HG03045 (cell line): ENCODE data around the gene UMPS.

Source experiments
- ATAC-seq: cut with Tn5 transposase; IDR thresholded peaks from one replicate; pipeline ENCODE4 v1.9.1; 2021; ENCODE audit warnings: mild to moderate bottlenecking, moderate library complexity; ENCODE audit not compliant: unreplicated experiment

Gene UMPS

GRCh38 chr3:124762661-124763011, 32.4 kb downstream of the UMPS start:
- ATAC-seq: no peak

GRCh38 chr3:124763206-124763605, 33.0 kb downstream of the UMPS start:
- no peak for ATAC-seq

- ATAC-seq: no peak
Observed at GRCh38 chr3:124763644-124764358, 33.5 kb downstream of the UMPS start.

- no peak for ATAC-seq
Observed at GRCh38 chr3:124764746-124765145, 34.5 kb downstream of the UMPS start.

DNA sequence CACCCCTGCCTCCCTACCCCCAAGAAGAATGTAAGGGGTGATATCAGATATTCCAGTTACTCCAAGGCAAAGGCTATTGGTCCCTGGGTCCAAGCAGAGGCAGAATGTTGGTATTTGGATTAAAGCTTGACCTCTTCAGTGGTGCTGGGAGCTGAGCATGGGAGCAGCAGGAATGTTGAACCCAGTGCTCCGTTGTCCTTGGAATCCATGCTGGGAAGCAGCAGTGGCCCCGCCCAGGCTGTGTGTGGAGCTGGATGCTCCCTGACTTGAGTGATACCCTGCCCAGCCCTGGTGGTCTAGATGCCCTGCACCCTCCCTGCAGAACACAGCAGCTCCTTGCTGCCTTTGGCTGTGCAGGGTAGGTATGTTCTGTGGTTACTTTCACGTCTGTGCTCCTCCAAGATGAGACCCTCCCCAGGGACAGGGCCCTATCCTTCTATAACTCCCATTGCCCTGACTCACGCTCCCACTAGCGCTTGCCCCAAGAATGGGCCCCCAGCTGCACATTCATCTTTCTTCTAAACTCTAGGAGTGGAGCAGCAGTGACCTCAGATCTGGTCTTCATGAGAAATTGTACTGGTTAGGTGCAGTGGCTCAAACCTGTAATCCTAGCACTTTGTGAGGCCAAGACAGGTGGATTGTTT, 35.1 kb downstream of the UMPS start:
- ATAC-seq: no peak

- no peak for ATAC-seq
Observed at GRCh38 chr3:124766113-124767095, 36.2 kb downstream of the UMPS start.

- no peak for ATAC-seq
Observed at GRCh38 chr3:124767264-124767663, 37.0 kb downstream of the UMPS start.

DNA sequence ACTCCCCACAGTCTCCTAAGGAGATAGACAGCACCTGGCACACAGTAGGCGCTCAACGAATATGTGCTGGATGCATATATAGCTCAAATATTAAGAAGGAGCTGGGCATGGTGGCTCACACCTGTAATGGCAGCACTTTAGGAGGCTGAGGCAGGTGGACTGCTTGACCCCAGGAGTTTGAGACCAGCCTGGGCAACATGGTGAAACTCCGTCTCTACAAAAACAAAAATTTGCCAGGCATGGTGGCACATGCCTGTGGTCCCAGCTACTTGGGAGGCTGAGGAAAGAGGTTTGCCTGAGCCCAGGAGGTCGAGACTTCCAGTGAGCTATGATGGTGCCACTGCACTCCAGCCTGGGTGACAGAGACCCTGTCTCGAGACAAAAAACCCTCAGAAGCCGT, 37.4 kb downstream of the UMPS start:
- no peak for ATAC-seq

DNA sequence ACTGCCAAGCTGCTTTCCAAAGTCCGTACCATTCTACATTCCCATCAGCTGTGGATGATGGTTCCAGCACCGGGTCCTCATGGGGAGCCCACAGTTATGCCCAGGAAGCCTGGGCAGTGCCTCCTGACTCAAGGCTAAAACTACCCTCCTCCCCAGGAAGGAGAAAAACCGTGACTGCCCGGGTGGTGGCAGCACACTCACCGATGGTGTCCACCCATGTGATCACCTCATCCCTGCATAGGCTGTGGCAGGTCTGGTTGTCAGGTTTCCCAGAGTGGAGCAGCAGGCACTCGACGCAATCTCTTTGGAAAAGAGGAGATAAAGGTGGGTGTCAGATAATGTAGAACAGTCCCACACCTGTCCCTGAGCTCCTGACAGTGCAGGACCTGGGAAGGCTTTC, 38.6 kb downstream of the UMPS start:
- ATAC-seq: no peak

DNA sequence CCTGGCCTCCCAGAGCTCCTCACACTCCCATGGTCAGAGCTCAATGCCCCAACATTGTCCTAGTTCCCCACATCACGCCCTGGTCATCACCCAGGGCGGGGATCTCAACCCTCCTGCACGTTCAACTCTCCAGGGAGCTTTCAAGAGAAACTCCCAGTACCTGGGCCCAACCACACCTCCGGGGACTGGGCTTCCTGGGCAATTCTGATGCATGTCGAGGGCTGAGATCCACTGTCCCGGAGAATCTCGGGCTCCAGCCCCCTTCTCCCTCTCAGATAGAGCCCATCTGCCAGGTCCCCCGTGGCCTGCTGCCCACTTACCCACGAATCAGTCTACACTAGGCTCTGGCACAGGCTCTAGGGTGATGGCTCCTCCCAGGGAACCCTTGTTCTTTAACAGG, 39.2 kb downstream of the UMPS start:
- ATAC-seq: no peak

DNA sequence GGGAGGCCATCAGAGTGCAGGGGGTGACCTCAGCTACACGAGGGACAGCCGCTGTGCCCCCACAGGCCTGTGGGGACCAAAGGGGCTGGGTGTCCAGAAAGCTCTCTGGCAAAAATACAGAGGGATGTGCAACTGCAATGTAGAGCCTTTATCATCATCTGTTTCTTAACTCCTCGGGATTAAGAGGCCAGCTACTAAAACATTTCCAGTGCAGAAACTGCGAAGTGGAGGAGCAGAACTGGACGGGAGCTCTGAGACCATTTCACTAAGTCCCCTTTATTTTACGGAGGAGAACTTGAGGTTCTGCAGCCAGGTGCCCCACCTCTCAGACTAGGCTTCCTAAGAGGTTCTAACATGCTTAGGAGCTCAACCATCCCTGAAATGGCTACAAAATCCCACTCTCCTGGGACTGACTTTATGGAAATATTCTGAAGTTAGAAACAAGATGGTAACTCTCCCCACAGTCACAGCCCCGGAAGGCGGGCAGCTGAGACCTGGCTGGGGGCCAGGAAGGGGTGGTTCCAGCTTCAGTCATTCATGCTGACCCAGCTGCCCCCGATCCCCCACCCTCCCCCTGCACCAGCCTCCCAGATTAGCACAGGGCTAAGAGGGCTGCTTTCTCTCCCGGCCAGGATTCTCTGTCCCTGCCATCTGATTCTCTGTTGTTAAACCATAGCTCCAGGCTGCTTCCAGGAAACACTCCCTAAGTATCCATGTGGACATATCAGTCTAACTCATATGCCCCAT, 40.3 kb downstream of the UMPS start:
- no peak for ATAC-seq

DNA sequence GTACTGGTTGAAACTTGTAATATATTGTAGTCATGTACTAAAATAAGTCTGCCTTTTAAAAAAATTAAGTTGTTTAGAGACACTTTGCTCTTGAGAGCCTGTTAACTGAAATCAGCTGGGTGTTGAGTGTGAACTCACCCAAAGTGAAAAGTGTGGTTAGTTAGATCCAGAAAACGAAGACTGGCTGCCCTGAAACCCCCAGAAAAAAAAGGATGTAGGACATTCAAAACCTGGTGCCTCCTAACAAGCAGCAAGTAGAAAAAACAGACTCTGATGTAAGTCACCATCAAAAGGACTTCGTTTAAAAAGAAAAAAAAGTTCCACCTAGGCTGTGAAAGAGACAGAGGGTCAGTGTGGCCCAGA, 40.8 kb downstream of the UMPS start:
- no peak for ATAC-seq

GRCh38 chr3:124772081-124772831, 42.0 kb downstream of the UMPS start:
- ATAC-seq: no peak

DNA sequence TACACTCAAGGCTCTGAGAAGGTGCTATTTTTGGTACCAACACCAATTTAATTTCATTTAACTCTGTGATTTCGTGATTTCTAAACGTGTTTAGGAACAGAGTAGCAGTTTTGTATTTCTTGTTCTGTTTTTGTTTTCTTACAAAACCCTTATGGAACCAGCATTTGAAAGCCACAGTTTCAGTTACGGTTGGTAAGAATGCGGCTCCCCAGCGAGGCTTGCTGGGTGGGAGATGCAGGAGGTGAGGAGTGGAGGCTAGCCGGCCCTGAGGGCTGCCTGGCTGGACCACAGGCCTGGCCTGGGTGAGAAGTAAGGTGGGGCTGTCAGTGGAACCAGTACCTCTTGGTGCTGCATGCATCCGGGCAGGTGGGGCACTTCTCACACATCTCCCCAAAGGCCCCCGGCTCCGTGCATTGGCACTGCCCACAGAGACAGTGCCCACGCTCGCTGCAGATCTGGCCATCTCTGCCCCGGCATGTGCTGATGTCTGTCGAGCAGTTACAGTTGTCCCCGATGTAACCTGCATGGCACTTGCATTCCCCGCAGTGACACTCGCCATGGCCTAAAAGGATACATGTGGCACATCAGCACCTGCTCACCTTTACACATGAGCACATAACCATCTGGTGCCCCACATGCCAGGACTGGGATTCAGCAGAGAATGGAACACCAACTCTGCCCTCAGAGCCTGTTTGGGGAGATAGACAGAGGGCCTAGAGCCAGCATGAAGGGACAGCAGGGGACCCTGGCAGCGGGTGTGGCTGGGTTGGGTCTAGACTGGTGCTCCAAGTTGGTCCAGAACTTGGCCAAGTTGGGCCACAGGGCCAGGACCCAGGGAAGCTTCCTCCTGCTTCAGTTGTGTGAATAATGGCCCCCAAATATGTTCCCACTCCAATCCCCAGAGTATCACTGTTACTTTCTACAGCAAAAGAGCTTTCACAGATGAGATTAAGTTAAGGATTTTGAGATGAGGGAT, 43.4 kb downstream of the UMPS start:
- no peak for ATAC-seq

DNA sequence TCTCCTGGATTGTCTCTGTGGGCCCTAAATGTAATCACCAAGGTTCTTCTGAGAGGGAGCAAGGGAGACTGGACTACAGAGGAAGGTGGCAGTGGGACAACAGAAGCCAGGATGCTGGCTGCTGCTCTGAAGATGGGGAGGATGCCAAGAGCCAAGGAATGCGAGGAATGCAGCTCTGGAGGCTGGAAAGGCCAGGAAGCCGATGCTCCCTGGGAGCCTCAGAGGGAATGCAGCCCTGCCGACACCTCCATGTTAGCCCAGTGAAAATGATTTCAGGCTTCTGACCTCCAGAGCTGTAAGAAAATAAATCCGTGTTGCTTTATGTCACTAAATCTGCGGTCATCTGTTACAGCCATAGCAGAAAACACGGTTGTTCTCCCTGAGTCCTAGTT, 44.1 kb downstream of the UMPS start:
- ATAC-seq: no peak

DNA sequence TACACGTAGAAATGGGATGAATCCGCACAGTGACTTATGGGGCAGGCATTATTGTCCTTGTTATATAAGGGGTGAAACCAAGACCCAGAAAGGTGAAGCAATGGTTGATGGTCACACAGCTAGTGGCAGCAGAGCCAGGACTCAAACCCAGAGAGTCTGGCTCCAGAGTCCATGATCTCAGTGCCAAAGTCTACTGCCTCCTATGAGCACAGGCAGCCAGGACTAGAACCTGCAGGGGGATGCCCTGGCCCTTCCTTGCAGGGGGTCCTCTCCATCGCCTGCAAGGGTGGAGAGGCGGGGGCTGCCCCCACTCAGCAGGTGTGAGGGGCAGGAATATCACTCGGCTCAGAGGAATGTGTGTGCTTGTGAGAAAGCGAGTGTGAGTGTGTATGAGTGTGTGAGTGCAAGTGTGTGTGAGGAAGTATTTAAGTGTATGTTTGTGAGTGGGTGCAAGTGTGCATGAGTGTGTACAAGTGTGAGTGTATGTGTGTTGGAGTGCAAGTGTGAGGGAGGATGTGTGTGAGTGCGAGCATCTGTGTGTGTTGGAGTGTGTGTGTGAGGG, 44.7 kb downstream of the UMPS start:
- no peak for ATAC-seq

- no peak for ATAC-seq
Observed at GRCh38 chr3:124775877-124776276, 45.6 kb downstream of the UMPS start.

DNA sequence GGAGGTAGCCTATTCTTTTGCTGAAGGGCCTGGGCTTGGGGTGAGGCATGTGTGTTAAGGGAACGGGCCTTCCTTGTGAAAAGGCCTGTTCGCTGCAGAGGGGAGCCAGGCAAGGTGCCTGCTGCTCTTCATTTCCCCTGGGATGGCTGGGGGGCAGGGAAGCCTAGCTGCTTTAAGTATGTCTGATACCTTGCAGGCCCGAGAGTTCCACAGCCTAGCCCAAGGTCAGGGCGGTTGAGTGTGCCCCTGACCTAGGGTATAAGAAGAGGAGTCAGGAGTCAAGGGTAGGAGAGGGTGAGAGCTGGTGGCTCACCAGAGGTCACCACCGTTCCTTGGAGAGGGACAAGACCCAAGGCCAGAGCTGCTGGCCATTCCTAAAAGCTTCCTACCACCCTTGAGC, 46.6 kb downstream of the UMPS start:
- ATAC-seq: no peak
